ENCODE results near the gene STAG2.
"Not testable (repeated sequence)": the region's sequence is repeated elsewhere in the genome, so short reads cannot be mapped to it uniquely, and the experiment has no call there.

The STAG2 gene

GRCh38 chrX:124035657-124036056 is 74.2 kb downstream of the STAG2 start:
- DNase-seq (ENCODE audit: low spot score), result no peak

- no peak for DNase-seq (ENCODE audit: low spot score)
Observed at GRCh38 chrX:124042042-124042441, 80.5 kb downstream of the STAG2 start.

DNA sequence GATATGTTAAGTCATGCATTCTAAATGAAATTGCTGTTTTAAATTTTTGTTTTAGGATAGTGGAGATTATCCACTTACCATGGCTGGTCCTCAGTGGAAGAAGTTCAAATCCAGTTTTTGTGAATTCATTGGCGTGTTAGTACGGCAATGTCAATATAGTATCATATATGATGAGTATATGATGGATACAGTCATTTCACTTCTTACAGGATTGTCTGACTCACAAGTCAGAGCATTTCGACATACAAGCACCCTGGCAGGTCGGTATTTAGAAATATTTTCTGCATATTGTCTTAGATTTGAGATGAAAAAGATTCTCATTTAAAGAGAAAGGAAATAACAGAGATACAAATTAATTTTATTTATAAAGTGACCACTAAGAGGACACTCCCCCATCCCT is 83.6 kb downstream of the STAG2 start:
- DNase-seq (ENCODE audit: low spot score), result no peak

- DNase-seq (ENCODE audit: low spot score), result not testable (repeated sequence)
Observed at GRCh38 chrX:124084417-124084816, 122.9 kb downstream of the STAG2 start.

DNA sequence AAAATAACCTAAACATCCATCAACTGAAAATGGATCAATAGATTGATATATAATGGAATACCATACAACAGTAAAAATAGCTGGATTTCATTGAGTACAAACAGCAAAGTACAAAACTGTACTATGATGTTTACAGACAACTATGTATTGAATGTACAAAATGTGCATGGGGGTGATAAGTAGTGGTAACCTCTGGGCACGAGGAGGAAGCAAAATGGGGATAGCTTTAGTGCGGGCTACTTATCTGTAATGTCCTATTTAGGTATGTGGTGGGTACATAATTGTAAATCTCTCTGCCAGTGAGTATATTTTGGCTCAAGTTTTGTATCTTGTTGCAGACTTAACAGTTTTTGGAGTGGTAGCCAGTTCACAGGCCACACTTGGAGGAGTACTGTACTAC is 123.6 kb downstream of the STAG2 start:
- DNase-seq (ENCODE audit: low spot score), result no peak

DNA sequence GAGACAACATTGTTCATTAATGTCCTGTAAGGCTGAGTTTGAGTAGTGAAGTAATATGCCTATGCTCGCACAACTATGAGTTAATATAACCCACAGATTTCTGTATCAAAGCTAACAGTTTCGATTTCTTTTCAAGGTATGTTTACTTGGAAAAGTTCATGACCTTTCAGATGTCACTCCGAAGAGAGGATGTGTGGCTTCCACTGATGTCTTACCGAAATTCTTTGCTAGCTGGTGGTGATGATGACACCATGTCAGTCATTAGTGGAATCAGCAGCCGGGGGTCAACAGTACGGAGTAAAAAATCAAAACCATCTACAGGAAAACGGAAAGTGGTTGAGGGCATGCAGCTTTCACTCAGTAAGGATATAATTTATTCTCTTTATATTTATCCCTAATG is 124.9 kb downstream of the STAG2 start:
- no peak for DNase-seq (ENCODE audit: low spot score)

- DNase-seq (ENCODE audit: low spot score), result no peak
Observed at GRCh38 chrX:124087000-124087746, 125.7 kb downstream of the STAG2 start.

DNA sequence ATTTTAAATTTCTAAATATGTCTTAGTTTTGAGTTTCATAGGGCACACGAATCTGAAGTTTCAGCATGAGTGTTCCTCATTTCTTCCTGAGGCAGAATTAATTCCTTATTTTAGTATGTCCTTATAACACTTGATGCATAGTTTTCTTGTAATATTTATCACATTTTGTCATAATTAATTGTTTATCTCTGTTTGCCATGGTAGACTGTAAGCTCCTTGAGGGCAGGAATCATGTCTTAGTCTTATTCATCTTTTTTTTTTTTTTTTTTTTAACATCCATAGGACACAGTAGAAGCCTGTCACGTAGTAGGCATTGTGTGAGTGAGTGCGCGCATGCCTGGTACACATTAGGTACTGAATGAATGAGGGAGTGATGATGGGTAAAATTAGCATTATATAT is 131.7 kb downstream of the STAG2 start:
- no peak for DNase-seq (ENCODE audit: low spot score)

GRCh38 chrX:124097116-124097515 is 135.6 kb downstream of the STAG2 start:
- no peak for DNase-seq (ENCODE audit: low spot score)

- DNase-seq (ENCODE audit: low spot score), result peak; percentile 9
Observed at GRCh38 chrX:124098089-124098488, 136.6 kb downstream of the STAG2 start.

DNA sequence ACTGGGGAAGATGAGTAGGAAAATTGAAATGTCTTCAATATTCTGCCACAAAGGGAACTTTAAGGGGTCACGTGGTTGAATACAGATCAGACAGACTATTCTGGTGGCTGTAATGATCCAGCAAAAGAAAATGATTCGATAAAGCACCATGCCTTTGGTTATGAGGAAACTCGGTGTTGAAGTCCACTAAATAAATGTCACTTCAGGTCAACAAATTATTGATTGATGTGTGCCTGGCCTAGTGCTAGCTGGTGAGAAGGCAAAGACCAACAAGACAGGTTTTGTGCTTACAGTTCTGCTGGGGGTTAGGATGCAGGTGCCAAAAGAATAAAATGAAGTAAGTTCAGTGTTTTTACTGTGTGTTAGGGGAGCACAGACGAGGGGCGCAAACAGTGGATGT is 142.5 kb downstream of the STAG2 start:
- no peak for DNase-seq (ENCODE audit: low spot score)

DNA sequence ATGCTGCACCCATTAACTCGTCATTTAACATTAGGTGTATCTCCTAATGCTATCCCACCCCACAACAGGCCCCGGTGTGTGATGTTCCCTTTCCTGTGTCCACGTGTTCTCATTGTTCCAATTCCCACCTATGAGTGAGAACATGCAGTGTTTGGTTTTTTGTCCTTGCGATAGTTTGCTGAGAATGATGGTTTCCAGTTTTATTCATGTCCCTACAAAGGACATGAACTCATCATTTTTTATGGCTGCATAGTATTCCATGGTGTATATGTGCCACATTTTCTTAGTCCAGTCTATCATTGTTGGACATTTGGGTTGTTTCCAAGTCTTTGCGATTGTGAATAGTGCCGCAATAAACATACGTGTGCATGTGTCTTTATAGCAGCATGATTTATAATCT is 143.0 kb downstream of the STAG2 start:
- not testable (repeated sequence) for DNase-seq (ENCODE audit: low spot score)

DNA sequence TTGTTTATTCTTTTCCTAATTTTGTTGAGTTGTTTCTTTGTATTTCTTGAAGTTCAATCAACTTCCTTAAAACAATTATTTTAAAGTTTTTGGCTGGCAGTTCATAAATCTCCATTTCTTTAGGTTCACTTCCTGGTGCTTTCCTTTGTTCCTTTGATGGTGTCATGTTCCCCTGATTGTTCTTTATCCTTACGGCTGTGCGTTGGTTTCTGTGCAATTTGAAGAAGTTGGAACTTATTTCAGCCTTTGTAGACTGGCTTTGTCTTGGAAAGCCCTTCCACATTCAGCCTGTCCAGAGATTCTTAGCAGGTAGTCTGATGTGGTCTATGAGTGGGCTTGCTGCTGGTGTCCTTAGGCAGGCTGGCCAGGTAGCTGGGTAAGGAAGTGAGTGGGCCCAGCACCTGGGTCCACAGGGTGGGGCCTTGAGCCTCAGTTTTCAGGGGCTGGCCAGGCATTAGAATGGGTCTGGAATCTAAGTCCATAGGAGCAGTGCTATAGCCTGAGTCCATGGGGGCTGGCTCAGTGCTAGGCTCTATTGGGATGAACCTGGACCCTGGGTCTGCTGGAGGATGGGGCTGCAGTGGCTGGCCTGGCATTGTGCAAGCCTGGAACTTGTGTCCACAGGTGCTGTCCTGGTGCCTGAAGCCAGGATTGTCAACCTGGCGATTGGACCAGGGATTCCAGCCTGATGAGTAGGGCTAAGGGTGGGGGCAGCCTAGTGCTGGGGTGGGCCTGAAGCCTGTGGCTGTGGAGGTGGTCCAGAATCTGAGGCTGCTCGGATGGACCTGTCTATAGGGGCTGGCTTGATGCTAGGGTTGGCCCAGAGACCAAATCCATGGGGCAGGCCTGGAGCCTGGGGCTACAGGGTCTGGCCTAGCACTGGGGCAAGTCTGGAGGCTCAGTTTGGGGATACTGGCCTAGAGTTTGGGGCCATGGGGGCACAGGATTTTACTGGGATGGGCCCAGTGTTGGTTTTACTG is 152.4 kb downstream of the STAG2 start:
- DNase-seq (ENCODE audit: low spot score), result no peak

DNA sequence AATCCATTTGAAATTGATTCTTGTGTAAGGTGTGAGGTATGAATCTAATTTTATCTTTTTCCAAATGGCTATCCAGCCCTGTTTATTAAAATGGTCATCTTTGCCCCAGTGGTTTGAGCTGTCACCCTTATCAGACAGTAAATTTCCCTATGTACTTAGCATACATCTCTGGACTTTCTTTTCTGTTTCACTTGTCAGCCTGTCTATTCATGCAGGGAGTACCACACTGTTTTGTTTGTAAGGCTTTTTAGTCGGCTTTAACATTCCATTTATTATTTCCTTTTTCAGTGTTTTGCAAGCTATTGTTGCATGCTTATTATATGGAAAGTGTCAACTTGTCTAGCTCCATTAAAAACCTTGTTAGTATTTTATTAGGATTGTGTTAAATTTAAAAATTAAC is 155.8 kb downstream of the STAG2 start:
- no peak for DNase-seq (ENCODE audit: low spot score)

DNA sequence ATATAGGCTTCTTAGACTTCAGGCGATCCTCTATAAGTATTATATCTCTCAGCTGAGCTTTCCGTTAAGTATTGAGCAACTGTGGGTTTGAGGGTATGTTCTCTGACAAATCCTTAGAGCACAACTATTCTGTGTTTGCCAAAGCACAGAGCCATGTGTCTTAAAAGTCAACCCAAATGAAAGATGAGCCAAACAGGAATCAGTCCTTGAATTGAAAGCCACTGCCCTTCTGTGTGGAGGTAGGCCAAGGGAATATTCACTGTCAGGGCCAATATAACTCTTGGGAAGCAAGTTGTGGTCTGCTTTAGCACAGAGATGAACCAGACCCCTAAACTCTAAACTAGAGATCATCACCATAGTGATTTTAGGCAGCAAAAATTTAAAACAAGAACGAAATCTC is 164.0 kb downstream of the STAG2 start:
- peak; percentile 6 for DNase-seq (ENCODE audit: low spot score)

DNA sequence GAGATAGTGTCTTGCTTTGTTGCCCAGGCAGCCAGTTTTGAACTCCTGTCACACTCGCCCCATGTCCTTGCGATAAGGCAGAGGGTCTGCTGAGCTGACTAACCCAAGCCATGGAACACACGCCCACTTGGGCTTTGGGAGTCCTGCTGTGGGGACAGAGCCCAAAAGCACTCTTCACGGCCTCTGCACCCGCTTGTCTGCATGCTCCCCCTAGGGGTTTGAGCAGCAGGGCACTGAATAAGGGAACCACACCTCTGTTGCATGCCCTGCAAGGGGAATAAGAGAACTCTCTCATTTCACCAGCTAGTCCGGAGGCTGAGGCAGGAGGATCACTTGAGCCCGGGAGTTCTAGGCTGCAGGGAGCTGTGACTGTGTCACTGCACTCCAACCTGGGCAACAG is 166.0 kb downstream of the STAG2 start:
- DNase-seq (ENCODE audit: low spot score), result no peak

DNA sequence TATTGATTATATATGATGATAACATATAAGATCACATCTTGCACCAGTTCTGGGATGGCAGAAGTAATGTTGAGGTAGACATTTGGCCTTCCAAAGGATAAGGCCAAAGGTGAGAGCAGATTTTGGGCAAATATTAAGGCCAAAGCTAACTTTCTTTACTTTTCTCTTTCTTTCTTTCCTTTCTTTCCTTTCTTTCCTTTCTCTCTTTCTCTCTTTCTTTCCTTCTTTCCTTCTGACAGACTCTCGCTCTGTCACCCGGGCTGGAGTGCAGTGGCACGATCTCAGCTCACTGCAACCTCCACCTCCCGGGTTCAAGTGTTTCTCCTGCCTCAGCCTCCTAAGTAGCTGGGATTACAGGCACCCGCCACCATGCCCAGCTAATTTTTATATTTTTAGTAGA is 170.9 kb downstream of the STAG2 start:
- not testable (repeated sequence) for DNase-seq (ENCODE audit: low spot score)

DNA sequence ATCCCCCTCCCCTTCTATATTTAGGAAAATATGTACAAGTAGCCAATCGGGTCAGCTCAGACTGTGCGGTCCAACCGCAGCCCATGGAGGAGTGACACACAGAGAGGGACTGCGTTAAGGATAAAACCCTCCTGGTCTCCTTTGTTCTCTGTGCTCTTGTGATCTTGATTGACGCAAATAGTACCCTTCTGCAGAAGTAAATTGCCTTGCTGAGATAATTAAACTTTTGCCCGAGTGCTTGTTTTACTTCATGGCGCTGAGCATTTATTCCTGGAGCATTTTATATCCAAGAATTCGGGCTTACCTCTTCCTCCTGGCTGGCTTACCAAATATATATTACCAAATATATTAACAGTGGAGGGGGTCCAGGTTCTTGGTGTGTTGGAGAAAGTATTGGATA is 184.2 kb downstream of the STAG2 start:
- no peak for DNase-seq (ENCODE audit: low spot score)

GRCh38 chrX:124151195-124151594 is 189.7 kb downstream of the STAG2 start:
- no peak for DNase-seq (ENCODE audit: low spot score)

All from AG20443 (cell line).